HUES6 (cell line): ENCODE results near the gene PPFIBP1.
"Not testable (repeated sequence)": the region's sequence is repeated elsewhere in the genome, so short reads cannot be mapped to it uniquely, and the experiment has no call there.

Experiments
- H3K27ac ChIP-seq: 2 replicates; pipeline ENCODE4 v1.7.0; 2013; ENCODE audit warnings: low read depth, mild to moderate bottlenecking, low read length, inconsistent platforms
- H3K27me3 ChIP-seq: 2 replicates; pipeline ENCODE4 v1.6.1; 2013; ENCODE audit warnings: low read length; ENCODE audit not compliant: control insufficient read depth, insufficient read depth
- H3K36me3 ChIP-seq: 2 replicates; pipeline ENCODE4 v1.6.1; 2013; ENCODE audit warnings: low read length; ENCODE audit not compliant: control insufficient read depth, insufficient read depth
- H3K4me1 ChIP-seq: 2 replicates; pipeline ENCODE4 v1.6.1; 2013; ENCODE audit warnings: low read length; ENCODE audit not compliant: control insufficient read depth, insufficient read depth
- H3K4me3 ChIP-seq: 2 replicates; pipeline ENCODE4 v1.5.1; 2013; ENCODE audit warnings: low read depth, low read length
- H3K9ac ChIP-seq: one replicate; pipeline ENCODE4 v1.6.1; 2013; ENCODE audit warnings: mild to moderate bottlenecking, low read length
- H3K9me3 ChIP-seq: 2 replicates; pipeline ENCODE4 v1.6.1; 2013; ENCODE audit warnings: low read depth, low read length; ENCODE audit not compliant: control insufficient read depth, insufficient read depth

The PPFIBP1 gene

GRCh38 chr12:27646149-27646548, 122.1 kb downstream of the PPFIBP1 start:
- H3K9ac ChIP-seq, result no peak overlapping the region
- no peak overlapping the region for H3K4me3 ChIP-seq
- H3K27me3 ChIP-seq, result no peaks in the 10 kb centered on the region
- H3K9me3 ChIP-seq, result no peaks in the 10 kb centered on the region
- H3K36me3 ChIP-seq, result 0 out of 2 replicates have a peak, but pooled peaks cover 11% of the 10 kb centered on the region
- no peaks in the 10 kb centered on the region for H3K4me1 ChIP-seq
- no peak overlapping the region for H3K27ac ChIP-seq

GRCh38 chr12:27650011-27650410, 126.0 kb downstream of the PPFIBP1 start:
- no peaks in the 10 kb centered on the region for H3K4me1 ChIP-seq
- H3K27me3 ChIP-seq, result no peaks in the 10 kb centered on the region
- no peaks in the 10 kb centered on the region for H3K9me3 ChIP-seq
- H3K4me3 ChIP-seq, result no peak overlapping the region
- no peak overlapping the region for H3K27ac ChIP-seq
- no peak overlapping the region for H3K9ac ChIP-seq
- peaks cover 11% of the 10 kb centered on the region; the same call in 1 of the 2 replicates for H3K36me3 ChIP-seq

- Histone ChIP-seq H3K27me3 (no peaks in the 10 kb centered on the region), H3K4me1 (no peaks in the 10 kb centered on the region), H3K9me3 (no peaks in the 10 kb centered on the region), H3K27ac (no peak overlapping the region), H3K36me3 (peaks cover 8% of the 10 kb centered on the region; the same call in 1 of the 2 replicates), H3K9ac (no peak overlapping the region), H3K4me3 (no peak overlapping the region)
Observed at GRCh38 chr12:27651201-27651600, 127.2 kb downstream of the PPFIBP1 start.

- H3K4me1 ChIP-seq, result no peaks in the 10 kb centered on the region
- no peaks in the 10 kb centered on the region for H3K9me3 ChIP-seq
- H3K27ac ChIP-seq, result no peak overlapping the region
- H3K27me3 ChIP-seq, result no peaks in the 10 kb centered on the region
- H3K4me3 ChIP-seq, result no peak overlapping the region
- H3K36me3 ChIP-seq, result peaks cover 8% of the 10 kb centered on the region; the same call in 1 of the 2 replicates
- no peak overlapping the region for H3K9ac ChIP-seq
Observed at GRCh38 chr12:27652174-27652763, 128.3 kb downstream of the PPFIBP1 start.

- Histone ChIP-seq H3K4me1 (no peaks in the 10 kb centered on the region), H3K27ac (no peak overlapping the region), H3K4me3 (no peak overlapping the region), H3K27me3 (no peaks in the 10 kb centered on the region), H3K9ac (no peak overlapping the region), H3K36me3 (peaks cover 14% of the 10 kb centered on the region), H3K9me3 (no peaks in the 10 kb centered on the region)
Observed at GRCh38 chr12:27653661-27654060, 129.7 kb downstream of the PPFIBP1 start.

GRCh38 chr12:27655476-27655875, 131.5 kb downstream of the PPFIBP1 start:
- not testable (repeated sequence) for H3K9ac ChIP-seq, H3K27me3 ChIP-seq, H3K9me3 ChIP-seq, H3K27ac ChIP-seq, H3K4me1 ChIP-seq, H3K4me3 ChIP-seq
- peaks cover 12% of the 10 kb centered on the region for H3K36me3 ChIP-seq

GRCh38 chr12:27657296-27657695, 133.3 kb downstream of the PPFIBP1 start:
- no peak overlapping the region for H3K9ac ChIP-seq
- peaks cover 26% of the 10 kb centered on the region for H3K36me3 ChIP-seq
- H3K27ac ChIP-seq, result no peak overlapping the region
- H3K4me1 ChIP-seq, result no peaks in the 10 kb centered on the region
- no peaks in the 10 kb centered on the region for H3K9me3 ChIP-seq
- no peak overlapping the region for H3K4me3 ChIP-seq
- no peaks in the 10 kb centered on the region for H3K27me3 ChIP-seq

- H3K9ac ChIP-seq, result no peak overlapping the region
- H3K36me3 ChIP-seq, result peaks cover 42% of the 10 kb centered on the region
- H3K27me3 ChIP-seq, result no peaks in the 10 kb centered on the region
- no peaks in the 10 kb centered on the region for H3K9me3 ChIP-seq
- no peaks in the 10 kb centered on the region for H3K4me1 ChIP-seq
- no peak overlapping the region for H3K27ac ChIP-seq
- H3K4me3 ChIP-seq, result no peak overlapping the region
Observed at GRCh38 chr12:27665704-27666103, 141.7 kb downstream of the PPFIBP1 start.

- Histone ChIP-seq H3K27me3 (no peaks in the 10 kb centered on the region), H3K9ac (no peak overlapping the region), H3K36me3 (peaks cover 37% of the 10 kb centered on the region), H3K4me3 (no peak overlapping the region), H3K4me1 (no peaks in the 10 kb centered on the region), H3K9me3 (no peaks in the 10 kb centered on the region), H3K27ac (no peak overlapping the region)
Observed at GRCh38 chr12:27666510-27666909, 142.5 kb downstream of the PPFIBP1 start.

- no peaks in the 10 kb centered on the region for H3K27me3 ChIP-seq
- no peak overlapping the region for H3K9ac ChIP-seq
- H3K27ac ChIP-seq, result no peak overlapping the region
- H3K4me1 ChIP-seq, result no peaks in the 10 kb centered on the region
- H3K4me3 ChIP-seq, result no peak overlapping the region
- no peaks in the 10 kb centered on the region for H3K9me3 ChIP-seq
- H3K36me3 ChIP-seq, result peaks cover 33% of the 10 kb centered on the region
Observed at GRCh38 chr12:27667540-27667939, 143.5 kb downstream of the PPFIBP1 start.

- Histone ChIP-seq H3K9ac (no peak overlapping the region), H3K36me3 (peaks cover 28% of the 10 kb centered on the region), H3K27ac (no peak overlapping the region), H3K27me3 (no peaks in the 10 kb centered on the region), H3K9me3 (no peaks in the 10 kb centered on the region), H3K4me3 (no peak overlapping the region), H3K4me1 (no peaks in the 10 kb centered on the region)
Observed at GRCh38 chr12:27672051-27672450, 148.0 kb downstream of the PPFIBP1 start.
